Gastrocnemius medialis (tissue), 4 donors: ENCODE data around the gene SETBP1. TPM values are rescaled to one million over a fixed set of nuclear protein-coding genes. Genes with fewer than 3 reads are reported as not detected.
A peak's percentile ranks its signal among the peaks of the same experiment; 100 is the strongest.

Source experiments
- ATAC-seq, 2 donors: fragments of 150-250 bp; one replicate each; pipeline ENCODE4 v1.9.1; 2016
- DNase-seq, 2 donors: peaks; one replicate each; pipeline ENCODE4 v3.0.0-alpha.2; 2019
- H3K27ac ChIP-seq, 4 donors: fragments of 200-600 bp; sonication (generic); 1 replicate in 1 of 4; 2 replicates in 3 of 4; pipeline ENCODE4 v1.5.1; 2016 to 2018; ENCODE audit warnings: mild to moderate bottlenecking in 2 of 4, moderate library complexity in 1 of 4
- H3K27me3 ChIP-seq, 3 donors: fragments of 200-600 bp; sonication (generic) in 2 of 3; 1 replicate in 1 of 3; 2 replicates in 2 of 3; pipeline versions ENCODE4 v1.5.1 to v1.6.0; 2016 to 2019; ENCODE audit warnings: mild to moderate bottlenecking in 1 of 3, moderate library complexity in 1 of 3
- H3K36me3 ChIP-seq, 2 donors: fragments of 200-600 bp; sonication (generic) in 1 of 2; one replicate each; pipeline ENCODE4 v1.5.1; 2017 to 2018
- H3K4me1 ChIP-seq, 2 donors: fragments of 200-600 bp; sonication (generic) in 1 of 2; one replicate each; pipeline ENCODE4 v1.5.1; 2016 to 2017; ENCODE audit warnings: mild to moderate bottlenecking in 2 of 2
- H3K4me3 ChIP-seq, 4 donors: fragments of 200-600 bp; sonication (generic) in 3 of 4; 1 replicate in 1 of 4; 2 replicates in 3 of 4; pipeline ENCODE4 v1.5.1; 2016 to 2019; ENCODE audit warnings: mild to moderate bottlenecking in 2 of 4
- H3K9me3 ChIP-seq, 3 donors: fragments of 200-600 bp; sonication (generic) in 2 of 3; 1 replicate in 1 of 3; 2 replicates in 2 of 3; pipeline ENCODE4 v1.5.1; 2016 to 2019
- POLR2A ChIP-seq, 2 donors: fragments of 450-650 bp; IDR thresholded peaks; one replicate each; pipeline ENCODE4 v1.6.1; 2017; ENCODE audit warnings: antibody characterized with exemption in 2 of 2, mild to moderate bottlenecking in 2 of 2, moderate library complexity in 2 of 2
- in situ Hi-C, 4 donors: fragments of 200-750 bp; cut with MboI; loops; one replicate each; pipeline versions ENCODE4 v1.15.0 to v1.8.0; 2017; ENCODE audit warnings: low sequenced_read_pairs in 4 of 4
- intact Hi-C: fragments of 100-400 bp; cut with DNase I; formaldehyde crosslinking; loops from one replicate; pipeline ENCODE4 v1.15.1; 2023; ENCODE audit warnings: low total_unique reads
- total RNA-seq, 4 donors: library from RNA; depleted of rRNA; stranded (reverse); fragments of >200 nt; gene quantifications; one replicate each; pipeline versions ENCODE4 v1.1.0 to v1.2.3, GENCODE V29; 2016
- TF ChIP-seq, protein P1 (sequence below), 5 experiments: fragments of 450-650 bp in 3 of 5; fragments of 200-600 bp in 2 of 5; sonication (generic) in 2 of 5; IDR thresholded peaks in 4 of 5; conservative IDR thresholded peaks in 1 of 5; 1 replicate in 4 of 5; 2 replicates in 1 of 5; pipeline ENCODE4 v1.5.1; 2016 to 2019; ENCODE audit warnings: antibody characterized with exemption in 5 of 5, mild to moderate bottlenecking in 3 of 5, moderate library complexity in 3 of 5

SETBP1 gene
- total RNA-seq, 4 donors from 2014 or later, result 9.2 to 20.0 (median 15.3) TPM

DNA sequence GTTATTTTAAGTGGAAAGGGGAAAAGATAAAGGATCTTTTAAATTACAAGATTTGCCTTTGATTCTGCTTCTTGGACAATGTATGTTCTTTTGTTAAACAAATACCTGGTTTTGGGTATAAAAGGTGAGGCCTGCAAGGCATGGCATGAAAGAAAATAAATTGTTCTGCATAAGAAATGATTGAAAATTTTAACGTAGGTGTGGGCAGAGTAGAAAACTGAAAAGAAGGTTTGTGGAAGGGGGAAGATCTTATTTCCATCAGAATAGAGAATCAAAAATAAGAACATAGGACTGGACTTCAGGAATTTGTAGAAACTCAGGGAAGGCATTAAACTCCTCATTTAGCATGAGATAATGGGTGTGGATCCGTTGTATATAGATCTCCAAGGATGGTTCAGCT is 153.1 kb downstream of the SETBP1 start:
- in situ Hi-C loops, result no loop called here
- ATAC-seq, result no peak

DNA sequence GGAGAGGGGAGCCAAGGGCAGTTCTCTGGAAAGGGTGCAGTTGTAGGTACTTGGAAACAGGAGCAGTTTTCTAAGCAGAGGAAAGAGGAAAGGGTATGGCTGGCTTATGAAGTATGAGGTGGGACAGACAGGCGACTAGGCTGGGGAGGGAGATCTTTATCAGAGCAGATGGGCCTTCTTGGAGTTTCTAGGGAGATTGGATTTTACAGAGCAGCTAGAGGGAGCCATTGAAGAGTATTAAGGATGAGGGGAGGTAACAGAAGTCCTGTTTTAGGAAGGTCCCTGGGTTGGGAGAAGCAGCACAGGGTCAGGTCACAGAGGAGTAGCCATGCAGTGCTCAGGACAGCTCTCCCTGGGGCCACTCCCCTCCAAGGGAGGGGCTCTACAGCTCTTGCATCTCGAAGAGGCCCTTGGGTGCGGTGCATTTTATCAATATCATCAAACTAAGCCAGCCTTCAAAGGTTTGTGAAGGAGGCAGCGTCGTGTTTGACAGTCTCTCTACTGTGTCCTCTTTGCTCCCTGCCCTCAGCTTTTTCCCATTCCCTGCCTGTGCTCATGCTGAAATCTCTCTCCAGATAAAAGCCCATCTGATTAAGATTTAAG is 154.3 kb downstream of the SETBP1 start:
- no peaks in the 10 kb centered on the region for H3K27me3 ChIP-seq
- H3K27ac ChIP-seq, result peak overlapping the region; percentile 48 to 68 (median 54)
- H3K4me1 ChIP-seq, result peaks cover 66 to 88% of the 10 kb centered on the region in 2 donors
- H3K4me3 ChIP-seq, result no peak overlapping the region
- H3K36me3 ChIP-seq, result no peaks in the 10 kb centered on the region
- TF ChIP-seq, protein P1, sequence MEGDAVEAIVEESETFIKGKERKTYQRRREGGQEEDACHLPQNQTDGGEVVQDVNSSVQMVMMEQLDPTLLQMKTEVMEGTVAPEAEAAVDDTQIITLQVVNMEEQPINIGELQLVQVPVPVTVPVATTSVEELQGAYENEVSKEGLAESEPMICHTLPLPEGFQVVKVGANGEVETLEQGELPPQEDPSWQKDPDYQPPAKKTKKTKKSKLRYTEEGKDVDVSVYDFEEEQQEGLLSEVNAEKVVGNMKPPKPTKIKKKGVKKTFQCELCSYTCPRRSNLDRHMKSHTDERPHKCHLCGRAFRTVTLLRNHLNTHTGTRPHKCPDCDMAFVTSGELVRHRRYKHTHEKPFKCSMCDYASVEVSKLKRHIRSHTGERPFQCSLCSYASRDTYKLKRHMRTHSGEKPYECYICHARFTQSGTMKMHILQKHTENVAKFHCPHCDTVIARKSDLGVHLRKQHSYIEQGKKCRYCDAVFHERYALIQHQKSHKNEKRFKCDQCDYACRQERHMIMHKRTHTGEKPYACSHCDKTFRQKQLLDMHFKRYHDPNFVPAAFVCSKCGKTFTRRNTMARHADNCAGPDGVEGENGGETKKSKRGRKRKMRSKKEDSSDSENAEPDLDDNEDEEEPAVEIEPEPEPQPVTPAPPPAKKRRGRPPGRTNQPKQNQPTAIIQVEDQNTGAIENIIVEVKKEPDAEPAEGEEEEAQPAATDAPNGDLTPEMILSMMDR (IDR thresholded peaks at IDR 0.05 in 4 of 5, conservative IDR thresholded peaks at IDR 0.05 in 1 of 5), result no peak
- TF ChIP-seq POLR2A (IDR thresholded peaks at IDR 0.05), result no peak
- H3K9me3 ChIP-seq, result no peaks in the 10 kb centered on the region
- ATAC-seq (peak in 1 of 2 donors; percentile 8), DNase-seq (no peak)
- intact Hi-C loops, result loop anchor here (5.0 kb wide), 1 partner anchor 52 kb away; no protein-coding TSS in a partner anchor
- in situ Hi-C loops, result no loop called here

More for the DNA sequence above, 153.1 kb downstream of the SETBP1 start:
- H3K4me3 ChIP-seq, result no peak overlapping the region
- H3K27ac ChIP-seq, result no peak overlapping the region
- no peaks in the 10 kb centered on the region for H3K36me3 ChIP-seq
- no peak for TF ChIP-seq POLR2A (IDR thresholded peaks at IDR 0.05)
- TF ChIP-seq, protein P1 (IDR thresholded peaks at IDR 0.05 in 4 of 5, conservative IDR thresholded peaks at IDR 0.05 in 1 of 5), result no peak
- H3K27me3 ChIP-seq, result no peaks in the 10 kb centered on the region
- DNase-seq, result no peak
- intact Hi-C loops, result no loop called here
- H3K9me3 ChIP-seq, result no peaks in the 10 kb centered on the region
- peaks cover 65 to 80% of the 10 kb centered on the region in 2 donors for H3K4me1 ChIP-seq

DNA sequence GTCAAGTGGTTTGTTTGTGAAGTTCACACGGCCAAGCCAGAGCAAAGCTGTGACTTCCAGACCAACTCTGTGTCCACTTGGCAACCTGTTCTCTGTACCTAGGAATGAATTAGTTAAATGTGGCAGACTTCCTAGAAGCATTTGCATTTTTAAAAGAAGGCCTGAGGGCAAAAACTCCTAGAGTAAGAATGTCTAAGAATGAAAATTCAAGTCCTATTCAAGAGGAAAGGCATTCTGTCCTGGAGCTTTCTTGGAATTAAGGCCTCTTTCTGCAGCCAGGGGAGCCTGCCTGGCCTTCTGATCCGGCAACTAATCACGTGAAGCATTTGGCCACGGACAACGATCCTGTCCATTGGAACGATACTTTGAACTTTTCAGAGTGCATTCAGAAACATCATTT is 155.0 kb downstream of the SETBP1 start:
- peak in 1 of 2 donors; percentile 48 for ATAC-seq
- in situ Hi-C loops, result no loop called here
- H3K4me3 ChIP-seq, result no peak overlapping the region

DNA sequence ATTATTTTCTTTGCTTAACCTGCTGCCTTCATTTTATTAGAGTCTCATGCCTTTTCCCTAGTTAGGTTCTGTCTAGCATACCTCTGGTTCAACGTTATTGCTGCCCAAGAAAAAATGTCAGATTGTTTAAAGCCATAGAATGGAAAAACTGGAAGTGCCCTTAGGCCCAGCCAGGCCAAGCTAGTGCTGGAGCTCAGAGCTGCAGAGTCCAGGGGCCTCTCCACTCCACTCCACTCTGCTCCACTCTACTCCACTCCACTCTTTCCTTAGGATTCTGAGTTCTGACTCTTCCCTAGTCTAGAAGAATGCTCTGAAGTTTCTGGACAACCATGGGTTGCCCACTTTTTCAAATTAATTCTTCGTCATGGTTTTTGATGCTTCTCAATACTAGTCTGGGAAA is 155.6 kb downstream of the SETBP1 start:
- H3K27ac ChIP-seq, result peak overlapping the region; percentile 27 to 68 (median 54)
- peaks cover 58 to 84% of the 10 kb centered on the region in 2 donors for H3K4me1 ChIP-seq
- ATAC-seq (no peak), DNase-seq (no peak)
- H3K9me3 ChIP-seq, result no peaks in the 10 kb centered on the region
- H3K27me3 ChIP-seq, result no peaks in the 10 kb centered on the region
- in situ Hi-C loops (no loop called here), intact Hi-C loops (loop anchor here (5.0 kb wide), 1 partner anchor 51 kb away; no protein-coding TSS in a partner anchor)
- H3K36me3 ChIP-seq, result no peaks in the 10 kb centered on the region
- no peak overlapping the region for H3K4me3 ChIP-seq
- no peak for TF ChIP-seq POLR2A (IDR thresholded peaks at IDR 0.05)
- TF ChIP-seq, protein P1 (IDR thresholded peaks at IDR 0.05 in 4 of 5, conservative IDR thresholded peaks at IDR 0.05 in 1 of 5), result no peak

More for the DNA sequence above, 155.0 kb downstream of the SETBP1 start:
- Histone ChIP-seq H3K9me3 (no peaks in the 10 kb centered on the region), H3K27ac (peak overlapping the region; percentile 48 to 68 (median 54)), H3K4me1 (peaks cover 64 to 88% of the 10 kb centered on the region in 2 donors), H3K27me3 (no peaks in the 10 kb centered on the region), H3K36me3 (no peaks in the 10 kb centered on the region)
- DNase-seq, result peak in 1 of 2 donors; percentile 43
- TF ChIP-seq POLR2A (IDR thresholded peaks at IDR 0.05), result no peak
- TF ChIP-seq, protein P1 (IDR thresholded peaks at IDR 0.05 in 4 of 5, conservative IDR thresholded peaks at IDR 0.05 in 1 of 5), result peak in 1 of 5 experiments; percentile 33
- intact Hi-C loops, result loop anchor here (5.0 kb wide), 1 partner anchor 52 kb away; no protein-coding TSS in a partner anchor
